Testis (tissue), 2 donors: ENCODE data around the gene SYMPK.

ENCODE experiments used
- POLR2A ChIP-seq: fragments of 450-650 bp; IDR thresholded peaks from one replicate; pipeline ENCODE4 v1.6.1; 2017; ENCODE audit warnings: antibody characterized with exemption, mild to moderate bottlenecking, moderate library complexity
- TF ChIP-seq, protein P1 (sequence below), 3 experiments: fragments of 450-650 bp in 2 of 3; fragments of 200-600 bp in 1 of 3; sonication (generic) in 1 of 3; IDR thresholded peaks; one replicate each; pipeline ENCODE4 v1.5.1; 2016 to 2019; ENCODE audit warnings: antibody characterized with exemption in 3 of 3, mild to moderate bottlenecking in 2 of 3, moderate library complexity in 1 of 3

DNA sequence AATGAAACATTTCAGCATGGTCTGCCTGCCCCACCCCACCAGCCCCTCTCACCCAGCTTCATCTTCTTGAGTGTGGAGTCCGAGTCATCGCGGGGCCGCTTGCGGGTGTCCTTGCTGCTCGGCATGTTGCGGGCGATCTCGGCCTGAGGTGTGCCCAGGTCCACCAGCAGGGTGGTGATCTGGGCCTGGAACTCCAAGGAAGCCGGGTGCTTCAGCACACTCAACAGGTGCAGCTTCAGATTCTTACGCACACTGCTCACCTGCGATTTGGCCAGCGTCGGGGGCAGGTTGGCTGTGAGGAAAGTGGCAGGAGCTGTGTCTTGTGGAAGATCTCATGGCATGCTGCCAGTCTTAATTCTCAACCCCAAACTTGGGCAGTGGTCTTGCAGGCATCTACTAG, 20.7 kb downstream of the SYMPK start:
- TF ChIP-seq, protein P1, sequence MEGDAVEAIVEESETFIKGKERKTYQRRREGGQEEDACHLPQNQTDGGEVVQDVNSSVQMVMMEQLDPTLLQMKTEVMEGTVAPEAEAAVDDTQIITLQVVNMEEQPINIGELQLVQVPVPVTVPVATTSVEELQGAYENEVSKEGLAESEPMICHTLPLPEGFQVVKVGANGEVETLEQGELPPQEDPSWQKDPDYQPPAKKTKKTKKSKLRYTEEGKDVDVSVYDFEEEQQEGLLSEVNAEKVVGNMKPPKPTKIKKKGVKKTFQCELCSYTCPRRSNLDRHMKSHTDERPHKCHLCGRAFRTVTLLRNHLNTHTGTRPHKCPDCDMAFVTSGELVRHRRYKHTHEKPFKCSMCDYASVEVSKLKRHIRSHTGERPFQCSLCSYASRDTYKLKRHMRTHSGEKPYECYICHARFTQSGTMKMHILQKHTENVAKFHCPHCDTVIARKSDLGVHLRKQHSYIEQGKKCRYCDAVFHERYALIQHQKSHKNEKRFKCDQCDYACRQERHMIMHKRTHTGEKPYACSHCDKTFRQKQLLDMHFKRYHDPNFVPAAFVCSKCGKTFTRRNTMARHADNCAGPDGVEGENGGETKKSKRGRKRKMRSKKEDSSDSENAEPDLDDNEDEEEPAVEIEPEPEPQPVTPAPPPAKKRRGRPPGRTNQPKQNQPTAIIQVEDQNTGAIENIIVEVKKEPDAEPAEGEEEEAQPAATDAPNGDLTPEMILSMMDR (IDR thresholded peaks at IDR 0.05) = no peak
- TF ChIP-seq POLR2A = no peak
